Measurements from ENCODE around the gene DSE. TPM values are rescaled to one million over a fixed set of nuclear protein-coding genes. Genes with fewer than 3 reads are reported as not detected.

DSE gene
- total RNA-seq, 3 donors from 2014 or later (not counting 1 experiment from before 2014, with no cell fraction given) = 7.4 to 9.6 (median 7.6) TPM

- Histone ChIP-seq H3K9me3 (ENCODE audit: control insufficient read depth, insufficient read depth, low read length) (no peaks in the 10 kb centered on the region), H3K4me1 (ENCODE audit: control insufficient read depth, insufficient read depth, low read length) (peaks cover 12% of the 10 kb centered on the region), H3K36me3 (ENCODE audit: control insufficient read depth, insufficient read depth, low read length) (no peaks in the 10 kb centered on the region), H3K27ac (ENCODE audit: low read length) (no peak overlapping the region), H3K27me3 (ENCODE audit: control insufficient read depth, insufficient read depth, low read length) (peaks cover 14% of the 10 kb centered on the region), H3K4me3 (ENCODE audit: low read length) (no peak overlapping the region)
- H3K27ac Mint-ChIP-seq = no peak overlapping the region
- intact Hi-C loops (cut with micrococcal nuclease) = no loop called here
- DNase-seq = no peak
- H3K27me3 Mint-ChIP-seq (ENCODE audit: low read depth in 2 of 2) = peaks cover 23 to 29% of the 10 kb centered on the region in 2 donors
- no peak for ATAC-seq
- WGBS (ENCODE audit: insufficient coverage) = 100% methylated on average over 2 of the region's 2 CpGs
- H3K9me3 Mint-ChIP-seq = no peaks in the 10 kb centered on the region
- no peaks in the 10 kb centered on the region for H3K36me3 Mint-ChIP-seq
- H3K4me3 Mint-ChIP-seq = no peak overlapping the region
- H3K4me1 Mint-ChIP-seq = peaks cover 2 to 9% of the 10 kb centered on the region in 2 donors
- no peak for TF ChIP-seq CTCF (IDR thresholded peaks at IDR 0.05)
These were observed 4.5 kb downstream of the DSE start for GRCh38 chr6:116375262-116375661.

GRCh38 chr6:116376149-116376548 is 5.4 kb downstream of the DSE start:
- Histone ChIP-seq H3K4me1 (ENCODE audit: control insufficient read depth, insufficient read depth, low read length) (peaks cover 11% of the 10 kb centered on the region), H3K36me3 (ENCODE audit: control insufficient read depth, insufficient read depth, low read length) (no peaks in the 10 kb centered on the region), H3K27me3 (ENCODE audit: control insufficient read depth, insufficient read depth, low read length) (peaks cover 14% of the 10 kb centered on the region), H3K4me3 (ENCODE audit: low read length) (no peak overlapping the region), H3K9me3 (ENCODE audit: control insufficient read depth, insufficient read depth, low read length) (no peaks in the 10 kb centered on the region), H3K27ac (ENCODE audit: low read length) (no peak overlapping the region)
- peaks cover 27 to 32% of the 10 kb centered on the region in 2 donors for H3K27me3 Mint-ChIP-seq (ENCODE audit: low read depth in 2 of 2)
- WGBS (ENCODE audit: insufficient coverage) = 96% methylated on average over 4 of the region's 4 CpGs
- no peak for DNase-seq
- no peak overlapping the region for H3K27ac Mint-ChIP-seq
- intact Hi-C loops (cut with micrococcal nuclease) = no loop called here
- H3K9me3 Mint-ChIP-seq = no peaks in the 10 kb centered on the region
- H3K4me3 Mint-ChIP-seq = no peak overlapping the region
- no peaks in the 10 kb centered on the region for H3K36me3 Mint-ChIP-seq
- TF ChIP-seq CTCF (IDR thresholded peaks at IDR 0.05) = no peak
- no peak for ATAC-seq
- H3K4me1 Mint-ChIP-seq = peaks cover 0 to 6% of the 10 kb centered on the region in 2 donors

GRCh38 chr6:116379764-116380163 is 9.0 kb downstream of the DSE start:
- ATAC-seq (no peak), DNase-seq (no peak)
- Mint-ChIP-seq H3K4me1 (no peaks in the 10 kb centered on the region), H3K9me3 (no peaks in the 10 kb centered on the region), H3K36me3 (no peaks in the 10 kb centered on the region), H3K4me3 (no peak overlapping the region), H3K27ac (no peak overlapping the region), H3K27me3 (ENCODE audit: low read depth in 2 of 2) (peaks cover 22 to 25% of the 10 kb centered on the region in 2 donors)
- Histone ChIP-seq H3K4me3 (ENCODE audit: low read length) (no peak overlapping the region), H3K27me3 (ENCODE audit: control insufficient read depth, insufficient read depth, low read length) (no peaks in the 10 kb centered on the region), H3K36me3 (ENCODE audit: control insufficient read depth, insufficient read depth, low read length) (no peaks in the 10 kb centered on the region), H3K9me3 (ENCODE audit: control insufficient read depth, insufficient read depth, low read length) (no peaks in the 10 kb centered on the region), H3K4me1 (ENCODE audit: control insufficient read depth, insufficient read depth, low read length) (no peaks in the 10 kb centered on the region), H3K27ac (ENCODE audit: low read length) (no peak overlapping the region)
- TF ChIP-seq CTCF (IDR thresholded peaks at IDR 0.05) = no peak
- intact Hi-C loops (cut with micrococcal nuclease) = no loop called here

- Mint-ChIP-seq H3K36me3 (no peaks in the 10 kb centered on the region), H3K27me3 (ENCODE audit: low read depth in 2 of 2) (peaks cover 22 to 26% of the 10 kb centered on the region in 2 donors), H3K9me3 (no peaks in the 10 kb centered on the region), H3K4me3 (no peak overlapping the region), H3K4me1 (no peaks in the 10 kb centered on the region), H3K27ac (no peak overlapping the region)
- Histone ChIP-seq H3K4me3 (ENCODE audit: low read length) (no peak overlapping the region), H3K36me3 (ENCODE audit: control insufficient read depth, insufficient read depth, low read length) (no peaks in the 10 kb centered on the region), H3K4me1 (ENCODE audit: control insufficient read depth, insufficient read depth, low read length) (no peaks in the 10 kb centered on the region), H3K27me3 (ENCODE audit: control insufficient read depth, insufficient read depth, low read length) (no peaks in the 10 kb centered on the region), H3K9me3 (ENCODE audit: control insufficient read depth, insufficient read depth, low read length) (no peaks in the 10 kb centered on the region), H3K27ac (ENCODE audit: low read length) (no peak overlapping the region)
- 97% methylated on average over 1 of the region's 1 CpG for WGBS (ENCODE audit: insufficient coverage)
- ATAC-seq (no peak), DNase-seq (no peak)
- TF ChIP-seq CTCF (IDR thresholded peaks at IDR 0.05) = no peak
- intact Hi-C loops (cut with micrococcal nuclease) = no loop called here
These were observed 9.6 kb downstream of the DSE start for GRCh38 chr6:116380346-116380745.
